K562 (cell line): Measurements from ENCODE around the gene CLGN. TPM values are rescaled to one million over a fixed set of nuclear protein-coding genes. Genes with fewer than 3 reads are reported as not detected.

Source experiments
- AFF1 ChIP-seq, 2 experiments: fragments of 450-650 bp; IDR thresholded peaks; 2 replicates each; pipeline ENCODE4 v1.6.1; 2018; ENCODE audit warnings: mild to moderate bottlenecking in 2 of 2, low read depth in 1 of 2; ENCODE audit not compliant: partially characterized antibody in 2 of 2
- BCOR ChIP-seq: fragments of 450-650 bp; IDR thresholded peaks from 2 replicates; pipeline ENCODE4 v1.6.1; 2016
- HDAC1 ChIP-seq, 2 experiments: fragments of 450-650 bp; IDR thresholded peaks; 2 replicates each; pipeline ENCODE4 v1.6.1; 2016 to 2017; ENCODE audit warnings: inconsistent platforms in 1 of 2, mild to moderate bottlenecking in 1 of 2, moderate library complexity in 1 of 2
- HDAC8 ChIP-seq: fragments of 450-650 bp; IDR thresholded peaks from 2 replicates; pipeline ENCODE4 v1.6.1; 2016; ENCODE audit warnings: mild to moderate bottlenecking, missing genetic modification characterization, moderate library complexity, missing compliant biosample characterization
- HDGF ChIP-seq: fragments of 450-650 bp; IDR thresholded peaks from 2 replicates; pipeline ENCODE4 v1.6.1; 2016
- HMG20A ChIP-seq: fragments of 450-650 bp; formaldehyde crosslinking; conservative IDR thresholded peaks from 2 replicates; pipeline ENCODE4 v1.4.0; 2020; ENCODE audit warnings: mild to moderate bottlenecking, mixed read lengths
- MTA3 ChIP-seq: fragments of 450-650 bp; formaldehyde crosslinking; IDR thresholded peaks from 2 replicates; pipeline ENCODE4 v1.6.1; 2017; ENCODE audit warnings: mild to moderate bottlenecking, borderline replicate concordance
- NCOA4 ChIP-seq: fragments of 450-650 bp; IDR thresholded peaks from 2 replicates; pipeline ENCODE4 v1.6.1; 2018; ENCODE audit warnings: mild to moderate bottlenecking; ENCODE audit not compliant: partially characterized antibody
- POU5F1 ChIP-seq: fragments of 150-350 bp; IDR thresholded peaks from 2 replicates; pipeline ENCODE4 v1.6.1; 2014; ENCODE audit warnings: borderline replicate concordance, low read length, low read depth, mild to moderate bottlenecking; ENCODE audit not compliant: partially characterized antibody
- PYGO2 ChIP-seq: fragments of 450-650 bp; IDR thresholded peaks from 2 replicates; pipeline ENCODE4 v1.6.1; 2016; ENCODE audit warnings: mild to moderate bottlenecking, missing genetic modification characterization, moderate library complexity, missing compliant biosample characterization
- ZNF316 ChIP-seq: fragments of 450-650 bp; IDR thresholded peaks from 2 replicates; pipeline ENCODE4 v1.6.1; 2016
- ZNF695 ChIP-seq: fragments of 450-650 bp; formaldehyde crosslinking; IDR thresholded peaks from 2 replicates; pipeline ENCODE4 v1.4.0; 2020; ENCODE audit warnings: mild to moderate bottlenecking, moderate library complexity
- polyA plus RNA-seq, 8 experiments: library from polyadenylated mRNA; depleted of rRNA in 4 of 8; stranded (reverse) in 5 of 8; unstranded in 3 of 8; fragments of >200 nt; fragmentation: Nextera tagmentation in 2 of 8; fragmentation: Illumina TruSeq in 1 of 8; extraction: Ambion mirVana in 2 of 8; extraction: Trizol in 1 of 8; gene quantifications; 2 replicates each; pipeline versions ENCODE4 v1.2.1 to v1.2.3, GENCODE V29; 2011 to 2014; ENCODE audit warnings: inconsistent platforms in 1 of 8, missing spikeins in 1 of 8
- total RNA-seq, 7 experiments: library from RNA; depleted of rRNA in 6 of 7; stranded (reverse); fragments of >200 nt in 6 of 7; fragmentation: Illumina TruSeq in 2 of 7; extraction: Trizol in 2 of 7; gene quantifications; 2 replicates each; pipeline versions ENCODE4 v1.2.1 to v1.2.3, GENCODE V29; 2011 to 2021; ENCODE audit warnings: low replicate concordance in 1 of 7
- TF ChIP-seq, protein P1 (sequence below): fragments of 250-450 bp; sonication (Bioruptor Pico); IDR thresholded peaks from 2 replicates; pipeline ENCODE4 v1.9.0; 2021; ENCODE audit warnings: mild to moderate bottlenecking
- TF ChIP-seq, protein P2 (sequence below): sonication (generic); formaldehyde crosslinking; IDR thresholded peaks from 2 replicates; pipeline ENCODE4 v1.8.0; 2023; ENCODE audit warnings: missing genetic modification reagents, mild to moderate bottlenecking, borderline replicate concordance
- TF ChIP-seq, protein P3 (sequence below): fragments of 250-450 bp; sonication (Bioruptor Pico); IDR thresholded peaks from 2 replicates; pipeline ENCODE4 v1.5.0; 2021; ENCODE audit warnings: mild to moderate bottlenecking, borderline replicate concordance

CLGN gene
- total and polyA plus RNA-seq, 9 of the 15 experiments (the other 6 are each of a cell fraction or from before 2014, with no cell fraction given): 0.22 to 3.6 (median 2.7) TPM

DNA sequence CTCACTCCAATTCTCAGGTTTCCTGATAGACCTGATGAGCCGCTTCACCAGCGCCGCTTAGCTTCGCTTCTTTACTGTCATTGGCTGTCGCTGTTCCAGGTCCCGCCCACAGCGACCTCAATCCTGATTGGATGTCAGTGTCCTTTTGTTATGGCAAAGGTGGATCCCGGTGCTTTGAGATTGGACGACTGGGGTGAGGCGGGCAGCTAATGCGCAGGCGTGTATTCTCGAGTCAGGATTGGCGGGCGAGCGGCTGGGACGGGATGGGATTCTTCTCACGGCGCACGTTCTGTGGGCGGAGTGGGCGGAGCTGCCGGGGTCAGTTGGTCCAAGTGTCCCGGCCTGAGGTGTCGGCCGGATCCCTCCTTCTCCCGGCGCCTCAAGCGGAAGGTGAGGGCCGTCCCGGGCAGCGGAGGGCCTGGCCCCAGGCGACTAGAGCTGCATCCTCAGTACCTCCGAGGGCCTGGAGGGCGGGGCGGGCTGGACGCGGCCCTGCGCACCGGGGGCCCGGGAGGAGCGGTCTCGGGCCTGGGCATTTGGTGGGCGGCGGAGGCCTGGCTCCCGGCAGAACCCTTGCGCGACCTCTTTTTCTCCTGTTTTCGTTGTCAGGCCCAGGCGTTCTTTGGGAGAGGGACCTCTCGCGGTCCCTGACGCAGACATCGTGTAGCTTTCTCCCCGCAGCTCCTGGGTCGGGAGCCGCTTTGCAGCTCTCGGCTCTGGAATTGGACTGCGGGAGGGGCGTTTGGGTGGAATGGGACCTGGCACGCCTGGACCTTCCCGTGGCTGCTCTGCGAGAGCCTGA, 53.9 kb downstream of the CLGN start, which contains the start of gene SCOC (continued):
- TF ChIP-seq, protein P1, sequence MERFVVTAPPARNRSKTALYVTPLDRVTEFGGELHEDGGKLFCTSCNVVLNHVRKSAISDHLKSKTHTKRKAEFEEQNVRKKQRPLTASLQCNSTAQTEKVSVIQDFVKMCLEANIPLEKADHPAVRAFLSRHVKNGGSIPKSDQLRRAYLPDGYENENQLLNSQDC (CRISPR knock-in tag): no peak
- TF ChIP-seq POU5F1 (no peak), ZNF316 (no peak), PYGO2 (tag) (no peak), MTA3 (no peak), HDAC1 (IDR thresholded peaks at IDR 0.05) (no peak; a peak in 1 of 4 replicates), BCOR (no peak), HDGF (no peak), ZNF695 (CRISPR knock-in tag) (no peak), HDAC8 (tag) (no peak), AFF1 (IDR thresholded peaks at IDR 0.05; ENCODE audit: low read depth in 1 of 2, partially characterized antibody in 2 of 2) (no peak), NCOA4 (no peak), HMG20A (CRISPR knock-in tag) (no peak)
- TF ChIP-seq, protein P2, sequence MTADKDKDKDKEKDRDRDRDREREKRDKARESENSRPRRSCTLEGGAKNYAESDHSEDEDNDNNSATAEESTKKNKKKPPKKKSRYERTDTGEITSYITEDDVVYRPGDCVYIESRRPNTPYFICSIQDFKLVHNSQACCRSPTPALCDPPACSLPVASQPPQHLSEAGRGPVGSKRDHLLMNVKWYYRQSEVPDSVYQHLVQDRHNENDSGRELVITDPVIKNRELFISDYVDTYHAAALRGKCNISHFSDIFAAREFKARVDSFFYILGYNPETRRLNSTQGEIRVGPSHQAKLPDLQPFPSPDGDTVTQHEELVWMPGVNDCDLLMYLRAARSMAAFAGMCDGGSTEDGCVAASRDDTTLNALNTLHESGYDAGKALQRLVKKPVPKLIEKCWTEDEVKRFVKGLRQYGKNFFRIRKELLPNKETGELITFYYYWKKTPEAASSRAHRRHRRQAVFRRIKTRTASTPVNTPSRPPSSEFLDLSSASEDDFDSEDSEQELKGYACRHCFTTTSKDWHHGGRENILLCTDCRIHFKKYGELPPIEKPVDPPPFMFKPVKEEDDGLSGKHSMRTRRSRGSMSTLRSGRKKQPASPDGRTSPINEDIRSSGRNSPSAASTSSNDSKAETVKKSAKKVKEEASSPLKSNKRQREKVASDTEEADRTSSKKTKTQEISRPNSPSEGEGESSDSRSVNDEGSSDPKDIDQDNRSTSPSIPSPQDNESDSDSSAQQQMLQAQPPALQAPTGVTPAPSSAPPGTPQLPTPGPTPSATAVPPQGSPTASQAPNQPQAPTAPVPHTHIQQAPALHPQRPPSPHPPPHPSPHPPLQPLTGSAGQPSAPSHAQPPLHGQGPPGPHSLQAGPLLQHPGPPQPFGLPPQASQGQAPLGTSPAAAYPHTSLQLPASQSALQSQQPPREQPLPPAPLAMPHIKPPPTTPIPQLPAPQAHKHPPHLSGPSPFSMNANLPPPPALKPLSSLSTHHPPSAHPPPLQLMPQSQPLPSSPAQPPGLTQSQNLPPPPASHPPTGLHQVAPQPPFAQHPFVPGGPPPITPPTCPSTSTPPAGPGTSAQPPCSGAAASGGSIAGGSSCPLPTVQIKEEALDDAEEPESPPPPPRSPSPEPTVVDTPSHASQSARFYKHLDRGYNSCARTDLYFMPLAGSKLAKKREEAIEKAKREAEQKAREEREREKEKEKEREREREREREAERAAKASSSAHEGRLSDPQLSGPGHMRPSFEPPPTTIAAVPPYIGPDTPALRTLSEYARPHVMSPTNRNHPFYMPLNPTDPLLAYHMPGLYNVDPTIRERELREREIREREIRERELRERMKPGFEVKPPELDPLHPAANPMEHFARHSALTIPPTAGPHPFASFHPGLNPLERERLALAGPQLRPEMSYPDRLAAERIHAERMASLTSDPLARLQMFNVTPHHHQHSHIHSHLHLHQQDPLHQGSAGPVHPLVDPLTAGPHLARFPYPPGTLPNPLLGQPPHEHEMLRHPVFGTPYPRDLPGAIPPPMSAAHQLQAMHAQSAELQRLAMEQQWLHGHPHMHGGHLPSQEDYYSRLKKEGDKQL (CRISPR knock-in tag): no peak
- TF ChIP-seq, protein P3, sequence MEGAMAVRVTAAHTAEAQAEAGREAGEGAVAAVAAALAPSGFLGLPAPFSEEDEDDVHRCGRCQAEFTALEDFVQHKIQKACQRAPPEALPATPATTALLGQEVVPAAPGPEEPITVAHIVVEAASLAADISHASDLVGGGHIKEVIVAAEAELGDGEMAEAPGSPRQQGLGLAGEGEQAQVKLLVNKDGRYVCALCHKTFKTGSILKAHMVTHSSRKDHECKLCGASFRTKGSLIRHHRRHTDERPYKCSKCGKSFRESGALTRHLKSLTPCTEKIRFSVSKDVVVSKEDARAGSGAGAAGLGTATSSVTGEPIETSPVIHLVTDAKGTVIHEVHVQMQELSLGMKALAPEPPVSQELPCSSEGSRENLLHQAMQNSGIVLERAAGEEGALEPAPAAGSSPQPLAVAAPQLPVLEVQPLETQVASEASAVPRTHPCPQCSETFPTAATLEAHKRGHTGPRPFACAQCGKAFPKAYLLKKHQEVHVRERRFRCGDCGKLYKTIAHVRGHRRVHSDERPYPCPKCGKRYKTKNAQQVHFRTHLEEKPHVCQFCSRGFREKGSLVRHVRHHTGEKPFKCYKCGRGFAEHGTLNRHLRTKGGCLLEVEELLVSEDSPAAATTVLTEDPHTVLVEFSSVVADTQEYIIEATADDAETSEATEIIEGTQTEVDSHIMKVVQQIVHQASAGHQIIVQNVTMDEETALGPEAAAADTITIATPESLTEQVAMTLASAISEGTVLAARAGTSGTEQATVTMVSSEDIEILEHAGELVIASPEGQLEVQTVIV (CRISPR knock-in tag): no peak
